HEK293T (cell line): Measurements from ENCODE around the gene PCNX3.
"Not testable (repeated sequence)": the region's sequence is repeated elsewhere in the genome, so short reads cannot be mapped to it uniquely, and the experiment has no call there.

Experiments used
- CTCF ChIA-PET: fragments of 350-600 bp; formaldehyde crosslinking; extraction: SDS; loops from one replicate; lab custom pipeline; 2021; ENCODE audit warnings: antibody characterized with exemption, inconsistent platforms; lab: Yijun Ruan, JAX
- POLR2A ChIA-PET: fragments of 350-600 bp; formaldehyde crosslinking; extraction: SDS; loops from one replicate; lab custom pipeline; 2020; ENCODE audit warnings: antibody characterized with exemption, inconsistent platforms; lab: Yijun Ruan, JAX
- DNase-seq: peaks from one replicate; pipeline ENCODE4 v3.0.0; 2012; ENCODE audit warnings: mixed read lengths; ENCODE audit errors: extremely low spot score
- ARNT ChIP-seq: fragments of 450-650 bp; IDR thresholded peaks from 2 replicates; pipeline ENCODE4 v1.6.1; 2017; ENCODE audit warnings: mild to moderate bottlenecking
- BHLHE40 ChIP-seq: fragments of 450-650 bp; IDR thresholded peaks from 2 replicates; pipeline ENCODE4 v1.6.1; 2016; ENCODE audit warnings: mild to moderate bottlenecking, moderate library complexity, borderline replicate concordance
- CTBP1 ChIP-seq: fragments of 450-650 bp; IDR thresholded peaks from 2 replicates; pipeline ENCODE4 v1.6.1; 2016; ENCODE audit warnings: borderline replicate concordance
- ELF4 ChIP-seq: fragments of 450-650 bp; IDR thresholded peaks from 2 replicates; pipeline ENCODE4 v1.6.1; 2017; ENCODE audit warnings: antibody characterized with exemption
- FOXA1 ChIP-seq: fragments of 450-650 bp; IDR thresholded peaks from 2 replicates; pipeline ENCODE4 v1.6.1; 2016; ENCODE audit warnings: mild to moderate bottlenecking
- FOXK2 ChIP-seq: fragments of 450-650 bp; IDR thresholded peaks from 2 replicates; pipeline ENCODE4 v1.6.1; 2016; ENCODE audit warnings: mild to moderate bottlenecking
- FOXM1 ChIP-seq: fragments of 450-650 bp; IDR thresholded peaks from 2 replicates; pipeline ENCODE4 v1.6.1; 2017; ENCODE audit warnings: mild to moderate bottlenecking, borderline replicate concordance
- HDGF ChIP-seq: fragments of 450-650 bp; IDR thresholded peaks from 2 replicates; pipeline ENCODE4 v1.6.1; 2017; ENCODE audit warnings: antibody characterized with exemption, borderline replicate concordance
- L3MBTL2 ChIP-seq: fragments of 450-650 bp; conservative IDR thresholded peaks from 2 replicates; pipeline ENCODE4 v1.6.1; 2016; ENCODE audit warnings: mild to moderate bottlenecking
- LEF1 ChIP-seq: fragments of 450-650 bp; IDR thresholded peaks from 2 replicates; pipeline ENCODE4 v1.6.1; 2017; ENCODE audit warnings: mild to moderate bottlenecking, borderline replicate concordance
- NFRKB ChIP-seq: fragments of 450-650 bp; IDR thresholded peaks from 2 replicates; pipeline ENCODE4 v1.6.1; 2016; ENCODE audit warnings: mild to moderate bottlenecking, moderate library complexity
- PKNOX1 ChIP-seq: fragments of 450-650 bp; IDR thresholded peaks from 2 replicates; pipeline ENCODE4 v1.6.1; 2016
- SP1 ChIP-seq: fragments of 450-650 bp; IDR thresholded peaks from 2 replicates; pipeline ENCODE4 v1.6.1; 2017
- SUZ12 ChIP-seq: fragments of 450-650 bp; IDR thresholded peaks from 2 replicates; pipeline ENCODE4 v1.6.1; 2016; ENCODE audit warnings: mild to moderate bottlenecking
- TARDBP ChIP-seq: fragments of 450-650 bp; IDR thresholded peaks from 2 replicates; pipeline ENCODE4 v1.6.1; 2016
- ZNF384 ChIP-seq: fragments of 450-650 bp; IDR thresholded peaks from 2 replicates; pipeline ENCODE4 v1.6.1; 2016

PCNX3 gene

DNA sequence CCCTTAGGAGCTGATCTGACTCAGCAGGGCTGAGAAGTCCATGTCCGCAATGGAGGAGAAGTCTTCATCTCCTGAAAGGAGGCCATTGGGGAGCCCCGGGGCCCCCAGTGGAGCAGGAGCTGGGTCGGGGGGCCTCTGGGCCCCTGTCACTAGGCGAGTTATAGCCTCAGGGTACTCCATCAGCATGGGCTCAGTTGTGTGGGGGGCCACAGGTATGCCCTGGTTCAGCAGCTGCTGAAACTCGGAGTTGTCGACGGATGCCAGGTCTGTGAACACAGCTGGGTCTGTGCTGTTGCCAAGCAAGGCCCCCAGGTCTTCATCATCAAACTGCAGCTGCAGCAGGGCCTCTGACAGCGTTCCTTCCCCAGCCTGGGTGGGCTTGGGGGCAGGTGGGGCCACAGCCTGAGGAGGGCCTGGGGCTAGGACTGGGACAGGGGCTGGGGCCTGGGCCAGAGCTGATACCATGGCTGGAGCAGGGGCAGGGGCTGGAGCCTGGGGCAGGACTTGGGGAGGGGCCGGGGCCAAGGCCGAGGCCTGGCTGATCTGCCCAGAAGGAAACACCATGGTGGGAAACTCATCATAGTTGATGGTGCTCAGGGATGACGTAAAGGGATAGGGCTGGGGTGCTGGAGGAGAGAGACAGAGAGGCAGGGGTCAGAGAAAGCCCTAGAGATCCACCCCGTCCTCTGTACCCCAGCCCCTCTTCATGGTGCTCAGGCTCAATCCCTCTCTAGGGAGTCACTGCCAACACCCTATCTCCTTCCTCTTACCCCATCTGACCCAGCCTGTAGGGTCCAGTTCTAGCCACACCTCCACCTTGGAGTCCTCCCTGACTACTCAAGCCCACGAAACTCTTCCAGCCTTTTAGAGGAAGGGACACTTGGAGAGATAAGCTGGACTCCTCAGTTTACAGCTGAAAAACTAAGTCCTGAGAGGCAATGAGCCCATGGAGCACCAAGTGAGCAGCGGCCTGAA, 39.1 kb downstream of the PCNX3 start:
- CTCF ChIA-PET = no interaction called here
- DNase-seq = no peak
- POLR2A ChIA-PET = interaction anchor here (1.0 to 3.2 kb wide), 6 partner anchors 8 to 273 kb away, joined by 3 to 37 read pairs (median 6); partner anchors contain the start of genes FIBP, MAP3K11, PCNX3 and RELA
- no peak for TF ChIP-seq PKNOX1
- no peak for TF ChIP-seq CTBP1
- TF ChIP-seq HDGF = no peak
- no peak for TF ChIP-seq ZNF384
- no peak for TF ChIP-seq NFRKB
- TF ChIP-seq FOXM1 = no peak
- TF ChIP-seq FOXK2 = no peak
- TF ChIP-seq SUZ12 = no peak
- no peak for TF ChIP-seq FOXA1
- no peak for TF ChIP-seq ARNT
- no peak for TF ChIP-seq TARDBP

DNA sequence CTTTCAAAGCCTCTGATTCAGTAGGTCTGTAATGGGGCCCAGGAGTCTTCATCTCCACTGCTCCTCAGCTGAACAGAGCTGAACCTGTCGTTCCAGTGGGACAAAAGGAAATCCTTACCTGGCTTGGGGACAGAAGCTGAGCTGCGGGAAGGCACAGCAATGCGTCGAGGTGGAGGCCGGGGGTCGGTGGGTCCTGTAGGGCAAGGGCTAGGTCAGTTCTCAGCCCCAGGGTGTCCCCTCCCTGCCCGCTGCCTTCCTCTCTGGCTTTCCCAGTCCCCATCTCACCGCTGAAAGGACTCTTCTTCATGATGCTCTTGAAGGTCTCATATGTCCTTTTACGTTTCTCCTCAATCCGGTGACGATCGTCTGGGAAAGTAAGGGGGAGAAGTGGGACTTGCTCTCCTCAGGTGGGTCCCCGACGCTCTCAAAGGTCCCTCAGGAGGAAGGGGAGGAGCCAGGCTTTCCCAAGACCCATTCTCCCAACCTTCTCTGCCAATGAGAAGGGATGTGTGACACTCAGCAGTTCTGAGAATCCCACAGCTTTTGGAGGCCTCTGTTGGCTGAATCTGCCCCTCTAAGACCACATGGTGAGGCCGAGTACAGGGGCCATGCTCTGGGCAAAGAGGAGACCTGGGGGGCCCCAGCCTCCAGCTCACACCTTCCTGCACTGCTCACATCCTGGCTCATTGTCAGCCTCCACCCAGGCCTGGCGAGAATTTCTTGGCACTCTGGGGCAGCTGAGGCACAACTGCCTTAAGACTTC, 40.2 kb downstream of the PCNX3 start:
- no peak for TF ChIP-seq FOXK2
- POLR2A ChIA-PET = interaction anchor here (0.9 to 1.0 kb wide), 2 partner anchors 12 to 17 kb away, joined by 3 read pairs; partner anchors contain the start of gene SIPA1
- CTCF ChIA-PET = no interaction called here
- DNase-seq = no peak

DNA sequence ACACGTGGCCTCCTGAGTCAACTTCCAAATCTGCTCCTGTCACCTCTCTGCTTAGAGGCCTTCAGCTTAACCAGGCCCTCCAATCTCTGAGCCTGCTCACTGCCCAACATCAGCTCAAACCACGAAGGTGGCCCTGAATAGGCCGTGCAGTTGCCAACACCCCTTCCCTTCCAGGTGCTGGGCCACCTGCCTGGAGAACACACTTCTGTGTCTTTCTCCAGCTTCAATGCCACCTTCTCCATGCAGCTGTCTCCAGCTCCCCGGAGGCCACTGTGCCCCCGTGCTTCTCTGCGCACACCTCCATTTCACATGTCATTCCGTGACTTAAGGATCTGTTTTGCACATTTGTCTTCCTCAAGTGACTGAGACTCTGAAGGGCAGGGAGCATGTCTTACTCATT, 41.9 kb downstream of the PCNX3 start:
- no peak for DNase-seq
- POLR2A ChIA-PET = interaction anchor here (1.1 kb wide), 1 partner anchor 20 kb away, joined by 3 read pairs; the partner anchor contains the start of gene SIPA1
- TF ChIP-seq ZNF384 (no peak), CTBP1 (no peak), SP1 (no peak), LEF1 (no peak), SUZ12 (no peak), FOXM1 (no peak), TARDBP (no peak), BHLHE40 (no peak), ARNT (no peak), FOXK2 (no peak)
- CTCF ChIA-PET = no interaction called here

- TF ChIP-seq L3MBTL2 (no peak), LEF1 (no peak), FOXM1 (no peak), ELF4 (no peak), PKNOX1 (no peak), ARNT (no peak), BHLHE40 (no peak), TARDBP (no peak), FOXK2 (no peak), SP1 (no peak), NFRKB (no peak), FOXA1 (no peak), CTBP1 (no peak), ZNF384 (no peak), HDGF (no peak), SUZ12 (no peak)
- ChIA-PET POLR2A (interaction anchor here (0.7 to 1.6 kb wide), 3 partner anchors 21 to 43 kb away, joined by 3 read pairs; partner anchors contain the start of genes PCNX3 and SIPA1), CTCF (no interaction called here)
- no peak for DNase-seq
These were observed 42.8 kb downstream of the PCNX3 start for GRCh38 chr11:65658174-65659021.

- CTCF ChIA-PET = no interaction called here
- TF ChIP-seq FOXK2 = no peak
- TF ChIP-seq HDGF = no peak
- TF ChIP-seq PKNOX1 = no peak
- TF ChIP-seq ELF4 = no peak
- TF ChIP-seq L3MBTL2 = no peak
- no peak for TF ChIP-seq NFRKB
- TF ChIP-seq FOXM1 = no peak
- no peak for TF ChIP-seq ARNT
- no peak for TF ChIP-seq LEF1
- POLR2A ChIA-PET = no interaction called here
- no peak for DNase-seq
These were observed 44.5 kb downstream of the PCNX3 start for GRCh38 chr11:65660038-65660437.

DNA sequence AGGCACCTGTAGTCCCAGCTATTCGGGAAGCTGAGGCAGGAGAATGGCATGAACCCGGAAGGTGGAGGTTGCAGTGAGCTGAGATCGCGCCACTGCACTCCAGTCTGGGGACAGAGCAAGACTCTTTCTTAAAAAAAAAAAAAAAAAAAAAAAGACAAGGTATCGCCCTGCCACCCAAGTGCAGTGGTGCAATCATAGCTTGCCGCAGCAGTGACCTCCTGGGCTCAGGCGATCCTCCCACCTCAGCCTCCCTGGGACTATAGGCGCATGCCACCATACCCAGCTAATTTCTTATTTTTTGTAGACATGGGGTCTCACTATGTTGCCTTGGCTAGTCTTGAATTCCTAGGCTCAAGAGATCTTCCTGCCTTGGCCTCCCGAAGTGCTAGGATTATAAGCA, 45.3 kb downstream of the PCNX3 start:
- POLR2A ChIA-PET, DNase-seq, CTCF ChIA-PET: not testable (repeated sequence)
